Globus pallidus (tissue), 1 donor: ENCODE data around the gene ZBTB8A.
"Not testable (repeated sequence)": the region's sequence is repeated elsewhere in the genome, so short reads cannot be mapped to it uniquely, and the experiment has no call there.

Experiments used
- DNase-seq: peaks from one replicate; pipeline ENCODE4 v3.0.0-alpha.2; 2015; ENCODE audit warnings: low spot score

Gene ZBTB8A

DNA sequence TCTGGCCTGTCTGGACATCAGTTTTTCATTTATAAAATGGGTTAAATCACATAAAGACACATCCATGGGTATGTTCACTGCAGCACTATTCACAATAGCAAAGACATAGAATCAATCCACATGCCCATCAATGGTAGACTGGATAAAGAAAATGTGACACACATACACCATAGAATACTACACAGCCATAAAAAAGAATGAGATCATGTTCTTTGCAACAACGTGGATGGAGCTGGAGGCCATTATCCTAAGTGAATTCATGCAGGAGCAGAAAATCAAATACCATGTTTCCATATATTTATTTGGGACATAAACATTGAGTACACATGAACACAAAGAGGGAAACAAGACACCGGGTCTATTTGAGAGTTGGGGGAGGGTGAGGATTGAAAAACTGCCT, 83.0 kb downstream of the ZBTB8A start:
- DNase-seq, result no peak

DNA sequence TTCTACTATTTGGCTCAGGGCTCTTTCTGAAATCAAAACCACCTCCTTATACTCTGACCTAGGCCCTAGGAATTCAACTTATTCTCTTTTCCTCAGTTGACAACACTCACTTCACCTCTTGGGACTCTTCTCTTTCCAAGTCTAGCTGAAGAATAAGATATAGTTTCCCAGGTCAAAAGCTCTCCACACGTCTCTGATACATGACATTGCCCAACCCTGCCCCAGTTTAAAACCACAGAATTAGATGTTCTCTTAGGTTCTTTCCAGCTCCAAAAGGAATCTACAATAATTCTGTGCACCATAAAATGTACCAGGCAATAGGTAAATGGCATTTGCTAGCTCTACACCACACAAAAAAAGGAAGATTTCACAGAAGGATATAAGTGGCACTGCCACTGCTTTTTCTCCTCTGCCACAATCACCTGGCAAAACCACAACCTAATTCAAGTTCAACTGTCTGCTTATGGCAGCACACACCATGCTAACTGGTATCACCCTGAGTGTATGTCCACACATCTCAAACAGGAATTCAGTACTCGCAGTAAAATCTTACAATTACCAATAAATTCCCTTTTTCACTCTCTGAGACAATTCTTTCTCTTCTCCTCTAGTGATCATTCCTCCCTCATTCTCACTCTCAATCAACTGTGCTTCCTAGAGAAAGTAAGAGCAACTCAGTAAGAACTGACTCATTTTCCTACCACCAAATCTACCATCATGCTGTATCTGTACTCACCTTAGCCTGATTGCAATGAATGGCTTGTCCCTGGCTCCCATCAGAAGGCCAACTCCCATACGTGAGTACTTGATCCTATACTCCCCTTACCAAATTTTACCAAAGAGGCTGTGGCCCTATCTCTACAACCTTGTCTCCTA, 83.8 kb downstream of the ZBTB8A start:
- no peak for DNase-seq

DNA sequence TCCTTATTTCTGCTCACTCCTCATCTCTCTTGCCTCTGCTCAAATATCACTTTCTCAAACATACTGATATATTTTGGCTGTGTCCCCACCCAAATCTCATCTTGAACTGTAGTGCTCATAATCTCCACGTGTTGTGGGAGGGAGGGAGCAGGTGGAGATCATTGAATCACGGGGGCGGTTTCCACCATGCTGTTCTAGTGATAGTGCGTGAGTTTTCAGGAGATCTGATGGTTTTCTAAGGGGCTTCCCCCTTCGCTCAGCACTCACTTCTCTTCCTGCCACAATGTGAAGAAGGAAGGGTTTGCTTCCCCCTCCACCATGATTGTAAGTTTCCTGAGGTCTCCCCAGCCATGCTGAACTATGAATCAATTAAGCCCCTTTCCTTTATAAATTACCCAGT, 84.5 kb downstream of the ZBTB8A start:
- DNase-seq, result no peak

DNA sequence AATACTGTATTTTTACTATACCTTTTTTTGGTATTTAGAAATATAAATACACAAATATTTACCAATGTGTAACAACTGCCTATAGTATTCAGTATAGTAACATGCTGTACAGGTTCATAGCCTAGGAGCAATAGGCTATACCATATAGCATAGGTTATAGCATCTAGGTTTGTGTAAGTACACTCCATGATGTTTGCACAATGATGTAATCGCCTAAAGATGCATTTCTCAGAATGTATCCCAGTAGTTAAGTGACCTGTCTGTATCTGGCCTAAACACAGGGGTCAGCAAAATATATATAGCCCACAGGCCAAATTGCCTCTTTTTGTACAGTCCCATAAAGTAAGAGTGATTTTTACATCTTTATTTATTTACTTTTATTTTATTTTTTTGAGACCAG, 86.9 kb downstream of the ZBTB8A start:
- no peak for DNase-seq

DNA sequence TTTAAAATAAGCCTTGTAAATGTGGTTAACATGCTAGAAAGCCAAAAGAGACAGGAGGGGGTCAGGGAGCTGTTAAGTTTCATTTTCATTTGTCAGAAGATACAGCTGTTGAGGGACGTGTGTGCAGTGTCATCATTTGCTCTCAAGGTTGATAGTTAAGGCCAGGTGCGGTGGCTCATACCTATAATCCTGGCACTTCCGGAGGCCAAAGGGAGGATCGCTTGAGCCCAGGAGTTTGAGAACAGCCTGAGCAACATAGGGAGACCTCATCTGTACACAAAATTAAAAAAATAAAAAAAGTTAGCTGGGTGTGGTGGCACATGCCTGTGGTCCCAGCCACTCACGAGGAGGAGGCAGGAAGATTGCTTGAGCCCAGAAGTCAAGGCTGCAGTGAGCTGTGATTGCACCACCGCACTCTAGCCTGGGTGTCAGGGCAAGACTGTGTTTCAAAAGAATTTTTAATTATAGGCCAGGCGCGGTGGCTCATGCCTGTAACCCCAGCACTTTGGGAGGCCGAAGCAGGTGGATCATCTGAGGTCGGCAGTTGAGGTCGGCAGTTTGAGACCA, 88.5 kb downstream of the ZBTB8A start:
- no peak for DNase-seq

DNA sequence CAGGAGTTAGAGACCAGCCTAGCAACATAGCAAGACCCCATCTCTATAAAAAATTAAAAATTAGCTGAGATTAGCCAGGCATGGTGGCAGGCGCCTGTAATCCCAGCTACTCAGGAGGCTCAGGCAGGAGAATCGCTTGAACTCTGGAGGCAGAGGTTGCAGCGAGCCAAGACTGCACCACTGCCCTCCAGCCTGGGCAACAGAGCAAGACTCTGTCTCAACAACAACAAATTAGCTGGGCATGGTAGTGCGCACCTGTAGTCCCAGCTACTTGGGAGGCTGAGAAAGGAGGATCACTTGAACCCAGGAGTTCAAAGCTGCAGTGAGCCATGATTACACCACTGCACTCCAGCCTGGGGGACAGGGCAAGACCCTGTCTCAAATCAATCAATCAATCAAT, 90.9 kb downstream of the ZBTB8A start:
- not testable (repeated sequence) for DNase-seq

DNA sequence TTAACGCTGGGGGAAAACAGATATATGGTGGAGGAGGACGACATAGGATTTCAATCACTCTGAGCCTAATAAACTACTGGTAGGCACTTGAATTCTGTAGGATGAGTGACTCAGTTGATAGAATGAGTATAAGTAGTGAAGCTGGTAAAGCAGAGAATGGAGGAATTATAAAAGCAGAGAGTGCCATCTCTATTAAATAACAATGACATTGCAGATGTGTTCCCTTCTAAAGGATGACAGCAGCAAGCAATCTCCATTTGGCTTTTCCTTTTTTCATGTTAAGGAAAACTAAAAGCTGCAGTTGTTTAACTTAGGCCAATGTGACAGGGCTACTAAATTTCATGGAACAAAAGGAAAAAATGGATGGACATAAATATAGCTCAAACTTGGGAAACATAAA, 93.6 kb downstream of the ZBTB8A start:
- DNase-seq, result no peak

DNA sequence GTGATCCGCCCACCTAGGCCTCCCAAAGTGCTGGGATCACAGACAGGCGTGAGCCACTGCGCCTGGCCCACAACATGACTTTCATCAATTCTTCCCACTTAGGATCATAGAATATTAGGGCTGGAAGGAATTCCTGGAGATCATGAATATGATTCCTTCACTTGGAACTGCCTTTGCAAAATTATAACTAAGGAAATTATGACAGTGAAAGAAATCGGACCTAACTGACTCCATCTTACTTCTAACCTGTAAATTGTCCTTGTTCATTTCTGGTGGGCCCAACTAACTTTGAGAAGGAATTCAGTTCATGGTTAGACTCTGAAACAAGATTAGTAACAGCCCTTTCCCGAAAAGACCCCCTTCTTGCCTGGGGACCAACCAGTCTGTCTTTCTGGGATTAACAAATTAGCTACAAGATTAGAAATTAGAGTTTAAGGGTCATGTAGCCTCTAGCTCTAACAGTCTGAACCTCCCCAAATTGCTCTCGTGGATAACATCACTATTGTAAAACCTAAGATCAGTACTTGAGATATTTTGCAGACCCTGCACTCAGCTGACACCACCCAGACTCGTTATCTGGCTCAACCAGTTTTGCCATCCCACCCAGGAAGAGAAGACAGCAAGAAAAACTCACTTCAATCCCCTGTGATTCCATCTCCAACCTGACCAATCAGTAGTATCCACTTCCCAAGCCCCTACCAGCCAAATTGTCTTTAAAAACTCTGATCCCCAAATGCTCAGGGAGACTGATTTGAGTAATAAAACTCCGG, 96.5 kb downstream of the ZBTB8A start:
- no peak for DNase-seq

DNA sequence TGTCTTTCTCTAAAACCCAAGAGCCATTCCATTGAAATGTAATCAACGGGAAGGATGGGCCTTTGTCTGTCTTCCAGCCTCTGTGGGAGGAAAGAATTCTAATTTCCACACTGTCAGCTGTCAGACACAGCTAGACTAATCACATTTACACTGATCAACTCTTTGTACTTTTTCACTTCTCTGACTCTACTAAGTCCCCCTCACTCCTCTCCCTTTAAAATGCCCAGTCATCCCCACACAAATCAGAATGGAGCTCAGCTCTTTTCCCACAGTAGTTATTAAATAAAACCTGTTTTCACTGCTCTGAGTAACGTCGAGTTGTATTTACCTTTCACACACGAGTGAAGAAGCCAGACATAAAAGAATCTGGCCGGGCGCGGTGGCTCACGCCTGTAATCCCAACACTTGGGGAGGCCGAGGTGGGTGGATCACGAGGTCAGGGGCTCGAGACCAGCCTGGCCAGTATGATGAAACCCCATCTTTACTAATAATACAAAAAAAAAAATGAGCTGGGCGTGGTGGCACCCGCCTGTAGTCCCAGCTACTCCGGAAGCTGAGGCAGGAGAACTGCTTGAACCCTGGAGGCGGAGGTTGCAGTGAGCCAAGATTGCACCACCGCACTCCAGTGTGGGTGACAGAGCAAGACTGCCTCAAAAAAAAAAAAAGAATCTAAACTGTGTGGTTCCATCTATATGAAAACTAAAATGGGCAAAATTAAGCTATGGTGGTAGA, 97.9 kb downstream of the ZBTB8A start:
- no peak for DNase-seq

DNA sequence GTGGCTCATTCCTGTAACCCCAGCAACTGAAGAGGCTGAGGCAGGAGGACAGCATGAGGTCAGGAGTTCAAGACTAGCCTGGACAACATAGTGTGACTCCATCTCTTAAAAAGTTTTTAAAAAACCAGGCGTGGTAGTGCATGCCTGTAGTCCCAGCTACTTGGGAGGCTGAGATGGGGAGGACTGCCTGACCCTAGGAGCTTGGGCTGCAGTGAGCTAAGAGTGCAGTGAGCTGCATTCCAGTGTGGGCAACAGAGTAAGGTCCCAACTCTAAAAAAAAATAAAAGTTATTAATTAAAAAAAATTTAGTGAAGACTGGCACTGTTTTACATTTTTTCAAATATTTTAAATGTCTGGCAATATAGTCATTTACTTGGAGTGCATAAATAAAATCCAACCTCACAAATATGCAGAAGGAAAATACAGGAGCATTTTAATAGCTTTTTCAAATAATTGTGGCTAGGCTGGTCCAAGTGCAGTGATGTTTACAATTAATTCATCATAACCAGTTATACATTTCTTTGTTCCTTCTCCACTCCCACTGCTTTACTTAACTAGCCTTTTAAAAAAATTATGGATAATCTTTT, 100.4 kb downstream of the ZBTB8A start:
- DNase-seq, result no peak

DNA sequence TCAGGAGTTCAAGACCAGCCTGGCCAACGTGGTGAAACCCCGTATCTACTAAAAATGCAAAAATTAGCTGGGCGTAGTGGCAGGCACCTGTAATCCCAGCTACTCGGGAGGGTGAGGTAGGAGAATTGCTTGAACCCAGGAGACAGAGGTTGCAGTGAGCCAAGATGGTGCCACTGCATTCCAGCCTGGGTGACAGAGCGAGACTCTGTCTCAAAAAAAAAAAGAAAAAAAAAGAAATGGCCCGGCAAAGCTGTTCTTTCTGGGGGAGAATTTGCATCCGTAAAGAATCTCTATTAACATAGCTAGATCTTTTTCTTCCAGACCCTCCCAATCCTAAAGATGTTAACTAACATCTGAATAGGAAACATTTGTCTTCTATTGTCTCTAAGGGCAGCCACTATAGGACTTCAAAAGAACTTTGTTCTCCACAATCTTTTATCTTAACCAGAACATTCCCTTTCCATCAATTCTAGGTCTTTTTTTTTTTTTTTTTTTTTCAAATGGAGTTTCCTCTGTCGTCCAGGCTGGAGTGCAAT, 103.1 kb downstream of the ZBTB8A start:
- DNase-seq, result not testable (repeated sequence)

DNA sequence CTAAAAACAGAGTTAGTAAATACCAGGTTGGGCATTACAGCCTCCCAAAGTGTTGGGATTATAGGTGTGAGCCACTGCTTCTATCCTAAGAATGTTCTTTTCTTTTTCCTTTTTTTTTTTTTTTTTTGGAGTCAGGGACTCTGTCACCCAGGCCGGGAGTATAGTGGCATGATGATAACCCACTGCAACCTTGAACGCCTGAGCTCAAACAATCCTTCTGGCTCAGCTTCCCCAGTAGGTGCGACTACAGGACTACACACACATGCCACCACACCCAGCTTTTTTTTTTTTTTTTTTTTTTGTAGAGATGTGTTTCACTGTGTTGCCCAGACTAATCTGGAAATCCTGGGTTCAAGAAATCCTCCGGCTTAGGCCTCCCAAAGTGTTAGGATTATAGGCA, 105.2 kb downstream of the ZBTB8A start:
- no peak for DNase-seq

DNA sequence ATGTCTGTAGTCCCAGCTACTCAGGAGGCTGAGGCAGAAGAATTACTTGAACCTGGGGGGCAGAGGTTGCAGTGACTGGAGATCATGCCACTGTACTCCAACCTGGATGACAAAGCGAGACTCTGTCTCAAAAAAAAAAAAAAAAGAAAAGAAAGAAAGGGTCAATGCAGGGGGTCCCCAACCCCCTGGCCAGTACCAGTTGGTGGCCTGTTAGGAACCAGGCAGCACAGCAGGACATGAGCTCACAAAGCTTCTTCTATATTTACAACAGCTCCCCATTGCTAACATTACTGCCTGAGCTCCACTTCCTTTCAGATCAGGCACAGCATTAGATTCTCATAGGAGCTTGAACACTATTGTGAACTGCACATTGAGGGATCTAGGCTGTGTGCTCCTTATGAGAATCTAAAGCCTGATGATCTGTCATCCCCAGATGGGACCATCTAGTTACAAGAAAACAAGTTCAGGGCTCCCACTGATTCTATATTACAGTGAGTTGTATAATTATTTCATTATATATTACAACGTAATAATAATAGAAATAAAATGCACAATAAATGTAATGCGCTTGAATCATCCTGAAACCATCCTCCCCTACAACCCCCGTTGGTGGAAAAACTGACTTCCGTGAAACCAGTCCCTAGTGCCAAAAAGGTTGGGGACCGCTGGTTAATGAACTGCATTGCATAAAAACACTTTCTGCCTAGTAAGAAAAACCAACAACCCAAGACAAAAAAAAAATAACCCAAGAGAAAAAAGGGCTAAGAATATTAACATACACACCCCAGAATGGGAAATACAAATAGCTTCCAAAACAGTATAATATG, 108.3 kb downstream of the ZBTB8A start:
- no peak for DNase-seq

DNA sequence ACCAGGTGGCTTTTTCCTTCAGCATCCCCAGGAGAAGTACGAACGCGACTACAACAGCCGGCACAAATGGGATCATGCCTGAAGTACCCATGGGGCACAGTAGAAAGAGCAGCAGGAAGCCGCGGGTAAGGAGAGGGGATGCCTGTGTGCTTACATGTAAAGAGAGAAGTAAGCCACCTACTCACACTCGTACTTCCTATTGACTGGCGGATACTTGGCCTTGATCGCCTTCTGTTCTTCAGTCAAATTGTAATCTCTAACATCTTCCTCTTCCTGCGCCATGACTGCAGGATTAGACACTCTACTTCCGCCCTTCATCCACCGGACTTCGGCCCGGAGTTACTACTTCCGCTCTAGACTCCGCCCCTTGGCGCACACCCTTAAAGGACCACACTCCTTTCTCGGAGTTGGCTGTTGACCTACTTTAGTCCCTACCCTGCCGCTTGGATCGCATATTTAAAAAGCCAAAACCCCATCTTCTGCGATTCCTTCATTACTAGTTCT, 111.1 kb downstream of the ZBTB8A start, which contains the start of gene ZBTB8OS:
TSS of gene ZBTB8OS (minus strand) at position 303 of the 504 bp plus-strand sequence. CDS start at position 282, 21 bp downstream.
- DNase-seq, result peak; percentile 95

DNA sequence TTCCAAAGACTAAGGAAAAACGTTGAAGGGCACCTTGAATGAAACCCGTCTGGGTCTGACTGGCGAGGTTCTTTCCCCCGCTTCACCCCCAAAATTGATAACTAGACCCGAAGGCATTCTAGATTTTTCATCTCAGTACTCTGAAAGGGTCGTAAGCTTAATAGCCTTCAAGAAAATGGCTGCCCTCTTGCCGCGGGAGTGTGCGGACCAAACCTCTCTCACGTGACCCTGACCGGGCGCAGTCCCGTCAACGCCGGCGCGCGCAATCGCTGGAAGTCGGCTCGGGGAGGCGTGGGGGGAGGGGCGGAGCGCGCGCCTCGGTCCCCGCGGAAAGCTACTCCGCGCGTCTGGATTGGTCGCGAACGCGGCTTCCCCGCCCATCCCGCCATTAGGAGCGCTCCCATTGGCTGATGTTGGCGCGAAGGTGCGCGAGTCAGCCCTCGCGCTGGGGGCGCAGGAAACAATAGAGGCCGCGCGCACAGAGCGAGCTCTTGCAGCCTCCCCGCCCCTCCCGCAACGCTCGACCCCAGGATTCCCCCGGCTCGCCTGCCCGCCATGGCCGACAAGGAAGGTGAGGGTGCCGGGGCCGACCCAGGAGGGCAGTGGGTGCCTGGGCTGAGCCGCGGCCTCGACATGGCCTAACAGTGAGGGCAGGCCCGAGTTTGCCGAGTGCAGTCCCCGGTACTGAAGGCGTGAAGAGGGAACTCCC, 111.7 kb downstream of the ZBTB8A start, which contains the start of gene RBBP4:
TSS of gene RBBP4 (plus strand) at position 457 of the 709 bp plus-strand sequence. CDS start at position 556, 99 bp downstream.
- DNase-seq, result peak; percentile 96

DNA sequence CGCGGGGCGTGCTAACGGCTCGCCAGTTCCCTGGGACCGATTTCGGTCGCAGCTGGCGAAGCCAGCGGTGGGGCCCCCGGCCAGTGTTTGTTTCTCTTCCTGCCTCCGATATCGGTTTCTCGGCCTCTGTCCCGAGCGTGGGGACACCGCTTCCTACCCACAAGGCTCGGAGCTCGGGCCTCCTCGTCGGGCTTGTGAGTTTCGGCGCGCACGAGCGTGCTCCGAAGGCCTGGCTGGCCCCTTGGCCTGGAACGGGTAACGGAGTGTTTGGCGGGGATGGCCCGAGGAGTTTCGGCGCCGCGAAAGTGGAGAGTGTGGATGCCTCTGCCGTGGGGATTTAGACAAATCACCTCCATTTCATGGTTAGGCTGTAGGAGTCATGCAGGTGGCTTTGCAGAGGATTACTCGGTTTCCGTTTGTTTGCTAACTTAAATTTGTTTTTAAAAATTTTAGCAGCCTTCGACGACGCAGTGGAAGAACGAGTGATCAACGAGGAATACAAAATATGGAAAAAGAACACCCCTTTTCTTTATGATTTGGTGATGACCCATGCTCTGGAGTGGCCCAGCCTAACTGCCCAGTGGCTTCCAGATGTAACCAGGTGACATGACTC, 112.3 kb downstream of the ZBTB8A start:
- no peak for DNase-seq

DNA sequence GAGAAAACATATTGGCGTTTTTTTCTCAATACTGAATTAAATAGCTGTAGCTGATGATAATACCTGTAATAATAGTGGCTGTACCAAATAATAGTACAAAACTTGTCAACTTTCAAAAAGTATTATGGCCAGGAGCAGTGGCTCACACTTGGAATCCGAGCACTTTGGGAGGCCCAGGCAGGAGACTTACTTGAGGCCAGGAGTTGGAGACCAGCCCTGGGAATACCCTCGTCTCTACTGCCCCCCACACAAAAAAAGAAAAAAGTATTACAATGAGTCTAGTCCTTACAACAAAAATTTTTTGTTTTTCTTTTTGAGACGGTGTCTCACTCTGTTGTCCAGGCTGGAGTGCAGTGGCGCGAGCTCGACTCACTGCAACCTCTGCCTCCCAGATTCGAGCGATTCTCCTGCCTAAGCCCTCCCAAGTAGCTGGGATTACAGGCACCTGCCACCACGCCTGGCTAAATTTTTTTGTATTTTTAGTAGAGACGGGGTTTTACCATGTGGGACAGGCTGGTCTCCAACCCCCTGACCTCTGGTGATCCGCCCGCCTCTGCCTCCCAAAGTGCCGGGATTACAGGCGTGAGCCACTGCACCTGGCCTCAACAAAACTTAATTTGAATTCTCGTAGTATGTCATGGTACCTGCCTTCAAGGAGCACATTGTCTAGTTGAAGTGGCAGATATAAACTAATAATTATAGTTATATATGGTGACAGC, 113.2 kb downstream of the ZBTB8A start:
- no peak for DNase-seq
